HG02938 (cell line): Measurements from ENCODE around the gene C2orf76.
A peak's percentile ranks its signal among the peaks of the same experiment; 100 is the strongest.
"Not testable (repeated sequence)": the region's sequence is repeated elsewhere in the genome, so short reads cannot be mapped to it uniquely, and the experiment has no call there.

Experiments used
- ATAC-seq: cut with Tn5 transposase; IDR thresholded peaks from one replicate; pipeline ENCODE4 v1.9.1; 2021; ENCODE audit warnings: mild to moderate bottlenecking, moderate library complexity; ENCODE audit not compliant: unreplicated experiment

C2orf76 gene

DNA sequence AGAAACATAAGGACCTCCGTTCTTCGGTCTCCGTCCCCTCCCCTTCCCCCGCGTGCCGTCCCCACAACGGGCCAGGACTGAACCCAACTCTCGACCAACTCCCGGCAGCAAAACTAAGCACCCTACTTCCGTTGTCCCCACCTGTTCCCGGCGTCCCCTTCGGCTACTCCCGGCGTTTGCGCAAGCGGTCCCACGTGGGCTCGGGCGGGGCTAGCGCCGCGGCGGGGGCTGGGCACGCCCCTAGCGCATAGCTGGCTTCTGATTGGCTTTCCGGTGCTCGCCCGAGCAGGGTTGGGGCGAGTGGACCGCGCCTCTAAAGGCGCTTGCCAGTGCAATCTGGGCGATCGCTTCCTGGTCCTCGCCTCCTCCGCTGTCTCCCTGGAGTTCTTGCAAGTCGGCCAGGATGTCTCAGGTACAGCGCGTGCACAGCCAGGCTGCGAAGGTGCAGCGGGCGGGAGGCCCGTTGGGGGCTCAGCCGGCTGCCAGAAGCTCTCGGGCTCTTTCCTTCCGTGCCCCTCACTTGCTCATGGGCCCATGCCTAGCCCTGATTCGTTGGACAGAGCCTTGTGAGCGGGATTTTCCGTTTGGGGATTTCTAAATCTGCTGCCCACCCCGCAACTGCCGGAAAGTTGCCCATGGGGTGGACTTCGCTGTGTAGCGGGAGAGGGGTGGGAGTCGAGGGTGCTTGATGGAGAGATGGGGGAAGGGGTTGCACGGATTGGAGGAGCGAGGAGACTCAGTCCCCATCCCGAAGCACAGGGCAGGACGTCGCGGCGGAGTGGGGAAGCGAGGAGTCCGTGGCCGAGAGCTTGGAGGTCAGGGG, at the start of gene C2orf76, which contains the start of gene DBI:
C2orf76 (minus strand) TSS at position 186 of the 823 bp plus-strand sequence. CDS start 26,875 bp downstream, outside the sequence.
DBI (plus strand) TSS at position 329 of the 823 bp plus-strand sequence; CDS start at position 404, 75 bp downstream.
- peak; percentile 94 for ATAC-seq

- no peak for ATAC-seq
Observed at GRCh38 chr2:119415630-119416029, 49.0 kb upstream of the C2orf76 start.

DNA sequence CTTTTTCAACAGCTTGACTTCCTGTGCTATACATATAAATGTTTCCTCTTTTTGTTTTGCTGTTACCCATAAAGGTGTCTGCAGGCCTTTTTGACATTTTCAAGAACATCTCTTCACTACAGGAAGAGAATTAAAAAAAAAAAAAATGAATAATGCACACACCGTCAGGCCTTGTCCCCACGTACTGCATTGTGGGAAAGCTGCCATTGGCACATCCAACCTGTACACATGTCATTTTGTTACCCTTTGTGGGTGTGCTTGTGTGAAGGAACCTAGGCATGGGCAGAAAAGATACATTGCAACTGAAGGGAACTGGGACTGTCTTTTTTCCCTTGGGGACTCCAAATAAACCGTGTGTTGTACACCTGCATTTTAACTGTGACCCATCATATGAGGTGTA, 48.3 kb upstream of the C2orf76 start:
- no peak for ATAC-seq

DNA sequence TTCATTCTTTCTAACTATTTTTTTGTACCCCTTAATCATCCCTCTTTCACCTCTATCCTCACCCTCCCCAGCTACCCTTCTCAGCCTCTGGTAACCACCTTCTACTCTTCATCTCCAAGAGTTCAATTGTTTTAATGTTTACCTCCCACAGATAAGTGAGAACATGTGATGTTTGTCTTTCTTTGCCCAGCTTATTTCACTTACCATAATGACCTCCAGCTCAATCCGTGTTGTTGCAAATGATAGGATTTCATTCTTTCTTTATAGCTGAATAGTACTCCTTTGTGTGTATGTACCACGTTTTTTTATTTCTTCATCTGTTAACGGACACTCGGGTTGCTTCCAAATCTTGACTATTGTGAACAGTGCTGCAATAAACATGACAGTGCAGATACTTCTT, 42.9 kb upstream of the C2orf76 start:
- ATAC-seq, result no peak

DNA sequence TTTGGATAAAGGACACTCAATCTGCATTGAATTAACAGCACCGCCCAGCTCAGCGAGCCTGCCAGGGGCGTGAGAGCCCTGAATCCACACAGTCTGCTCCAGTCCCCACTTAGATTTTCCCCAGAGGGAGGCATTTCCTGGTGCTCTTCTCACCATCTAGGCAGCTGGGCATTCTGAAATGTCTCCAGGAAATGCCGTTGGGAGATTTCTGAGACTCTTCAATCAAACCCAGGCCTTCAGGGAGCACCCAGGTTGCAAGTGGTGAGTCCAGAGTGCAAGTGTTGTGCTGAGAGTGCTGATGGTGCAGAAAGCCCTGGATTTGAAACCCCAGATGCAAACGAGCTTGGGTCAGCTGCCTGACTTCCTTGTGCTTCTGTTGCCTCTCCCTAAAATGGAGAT, 41.6 kb upstream of the C2orf76 start:
- no peak for ATAC-seq

DNA sequence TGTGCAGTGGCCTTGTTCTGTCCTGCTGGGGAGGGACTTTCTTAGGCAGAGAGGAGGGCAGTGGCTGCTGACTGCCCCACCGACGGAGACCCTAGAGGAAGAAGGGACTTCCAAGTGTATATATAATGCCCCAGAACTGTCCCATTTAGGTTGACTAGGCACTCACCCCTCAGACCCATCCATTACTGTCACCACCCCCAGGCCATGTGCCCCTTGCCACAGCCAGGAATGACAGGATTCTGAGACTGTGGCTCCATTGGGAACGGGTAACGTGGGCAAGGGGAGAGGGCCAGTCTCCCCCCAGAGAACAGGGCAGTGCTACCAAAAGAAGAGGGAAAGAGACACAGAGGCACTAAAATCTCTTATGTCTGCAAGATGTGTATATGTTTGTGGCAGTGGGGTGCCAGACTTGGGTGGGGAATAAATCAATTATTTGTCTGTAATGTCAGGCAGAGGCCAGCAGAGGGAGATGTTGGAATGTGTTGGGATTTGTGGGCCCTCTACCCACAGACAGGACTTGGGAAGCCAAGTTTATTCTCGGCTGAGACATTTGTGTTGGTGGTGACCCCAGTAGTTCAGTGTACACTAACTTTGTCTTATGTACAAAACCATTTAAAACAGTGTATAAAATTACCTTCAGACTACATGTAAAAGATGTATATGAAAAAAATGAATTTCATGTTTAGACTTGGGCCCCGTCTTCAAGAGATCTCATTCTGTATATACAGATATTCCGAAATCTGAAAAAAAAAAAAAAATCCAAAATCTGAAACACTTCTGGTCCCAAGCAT, 41.0 kb upstream of the C2orf76 start:
- ATAC-seq, result no peak

DNA sequence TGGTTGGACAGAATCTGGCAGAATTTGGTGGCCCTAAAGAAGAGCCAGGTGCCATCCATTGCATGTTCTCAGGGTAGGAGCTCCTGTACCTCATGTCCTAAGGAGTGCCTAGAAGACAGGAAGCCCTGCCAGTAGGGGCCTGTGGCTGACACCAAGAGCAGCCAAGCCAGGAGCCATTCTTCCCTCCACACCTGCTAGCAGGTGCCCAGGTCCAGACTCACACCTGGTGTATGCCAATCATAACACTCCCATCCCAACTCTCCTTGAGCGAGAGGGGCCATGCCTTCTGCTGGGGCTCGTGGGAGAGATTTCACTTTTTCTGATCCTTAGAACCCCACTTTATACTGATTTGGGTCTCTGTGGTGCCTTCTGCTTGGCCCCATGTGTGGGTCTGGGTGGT, 38.5 kb upstream of the C2orf76 start:
- no peak for ATAC-seq

DNA sequence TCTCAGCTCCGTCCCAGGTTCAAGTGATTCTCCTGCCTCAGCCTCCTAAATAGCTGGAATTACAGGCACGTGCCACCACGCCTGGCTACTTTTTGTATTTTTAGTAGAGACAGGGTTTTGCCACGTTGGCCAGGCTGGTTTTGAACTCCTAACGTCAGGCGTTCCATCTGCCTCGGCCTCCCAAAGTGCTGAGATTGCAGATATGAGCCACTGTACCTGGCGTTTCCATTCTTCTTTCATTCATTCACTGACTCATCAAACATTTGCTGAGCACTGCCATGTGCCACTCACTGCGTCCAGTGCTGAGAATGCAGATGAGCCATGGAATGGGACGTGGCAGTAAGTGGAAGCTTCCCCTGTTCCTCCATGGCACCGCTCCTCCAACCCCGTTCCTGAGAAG, 37.0 kb upstream of the C2orf76 start:
- ATAC-seq, result not testable (repeated sequence)

- no peak for ATAC-seq
Observed at GRCh38 chr2:119402645-119403560, 36.3 kb upstream of the C2orf76 start.

GRCh38 chr2:119402106-119402505, 35.5 kb upstream of the C2orf76 start:
- no peak for ATAC-seq

DNA sequence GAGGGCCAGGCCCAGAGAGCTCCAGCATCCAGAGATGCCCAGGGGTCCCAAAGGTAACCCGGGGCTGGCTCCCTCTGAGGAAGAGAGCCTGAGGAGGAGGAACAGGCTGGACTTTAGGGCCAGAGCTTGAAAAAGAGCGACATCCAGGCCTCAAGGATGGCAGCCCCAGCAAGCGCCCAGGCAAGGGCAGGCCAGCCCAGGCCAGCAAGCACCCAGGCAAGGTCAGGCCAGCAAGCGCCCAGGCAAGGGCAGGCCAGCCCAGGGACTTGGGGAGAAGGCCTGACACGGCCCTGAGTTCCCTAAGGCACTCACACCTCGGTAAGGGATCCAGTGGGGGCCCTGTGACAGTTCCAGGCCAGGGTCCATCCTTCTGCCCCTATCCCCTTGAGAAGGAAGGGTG, 30.6 kb upstream of the C2orf76 start:
- ATAC-seq, result no peak

GRCh38 chr2:119393971-119394748, 27.5 kb upstream of the C2orf76 start:
- no peak for ATAC-seq

- ATAC-seq, result no peak
Observed at GRCh38 chr2:119389615-119390306, 23.1 kb upstream of the C2orf76 start.

DNA sequence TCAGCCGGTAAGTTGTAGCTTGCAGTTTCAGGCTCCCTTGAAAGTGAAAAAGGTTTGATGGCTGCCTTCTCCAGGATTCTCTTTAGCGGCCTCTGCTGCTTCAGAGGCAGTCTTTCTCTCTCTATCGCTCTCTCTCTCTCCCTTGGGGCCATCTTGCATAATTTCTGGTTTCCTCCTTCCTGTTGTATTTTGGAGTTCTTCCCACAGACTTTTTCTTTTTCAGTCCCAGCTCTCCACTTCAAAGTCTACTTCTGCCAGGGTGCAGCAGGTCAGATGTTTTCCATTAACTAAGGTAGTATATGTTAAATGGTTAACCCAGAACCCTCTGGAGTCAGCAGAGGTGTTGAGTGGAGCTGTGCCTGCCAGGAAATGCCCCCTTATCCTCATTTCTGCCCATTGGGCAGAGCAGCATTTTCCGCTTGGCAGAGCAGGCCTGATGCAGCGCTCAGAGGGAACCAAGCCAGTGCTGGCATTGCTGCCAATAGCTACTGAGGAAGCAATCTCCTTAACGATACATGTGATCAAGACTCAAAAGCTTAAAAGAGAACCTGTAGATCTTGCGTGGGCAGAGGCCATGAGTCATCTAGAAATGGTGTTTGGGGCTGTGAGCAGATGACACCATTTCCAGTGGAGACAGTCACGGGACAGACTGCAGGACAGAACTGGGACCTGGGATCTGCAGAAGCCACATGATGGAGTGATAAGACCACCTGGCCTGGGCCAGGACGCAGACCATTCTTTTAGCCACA, 20.9 kb upstream of the C2orf76 start:
- ATAC-seq, result peak; percentile 80

GRCh38 chr2:119385466-119385865, 18.8 kb upstream of the C2orf76 start:
- no peak for ATAC-seq

DNA sequence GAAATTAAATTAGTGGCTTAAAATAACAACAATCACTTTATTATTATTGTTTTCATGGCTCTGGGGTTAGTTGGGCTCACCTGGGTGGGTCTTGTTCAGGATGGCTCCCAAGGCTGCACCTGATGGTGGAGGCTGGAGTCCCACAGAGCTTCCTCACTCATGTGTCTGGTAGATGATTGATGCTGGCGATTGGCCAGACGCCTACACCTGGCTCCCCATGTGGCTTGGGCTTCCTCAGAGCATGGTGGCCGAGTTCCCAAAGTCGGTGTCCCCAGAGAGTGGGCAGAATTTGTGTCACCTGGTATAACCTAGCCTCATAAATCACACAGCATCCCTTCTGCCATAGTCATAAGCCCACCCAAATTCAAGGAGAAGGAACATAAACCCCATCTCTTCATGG, 18.3 kb upstream of the C2orf76 start:
- no peak for ATAC-seq

- ATAC-seq, result no peak
Observed at GRCh38 chr2:119383410-119384140, 16.9 kb upstream of the C2orf76 start.

DNA sequence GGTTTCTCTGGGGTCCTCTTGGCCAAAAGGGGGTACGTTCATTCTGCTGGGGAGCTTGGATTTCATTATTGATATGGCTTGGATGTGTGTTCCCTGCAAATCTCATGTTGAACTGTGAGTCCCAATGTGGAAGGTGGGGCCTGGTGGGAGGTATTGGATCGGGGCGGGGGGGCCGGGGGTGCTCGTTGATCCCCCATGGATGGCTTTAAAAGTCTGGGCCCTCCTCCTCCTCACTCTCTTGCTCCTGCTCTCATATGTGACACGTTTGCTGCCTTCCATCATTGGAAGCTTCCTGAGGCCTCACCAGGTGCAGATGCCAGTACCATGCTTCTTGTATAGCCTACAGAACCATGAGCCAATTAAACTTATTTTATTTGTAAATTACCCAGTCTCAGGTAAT, 11.9 kb upstream of the C2orf76 start:
- ATAC-seq, result no peak
